ENCODE results near the gene AGAP1. TPM values are rescaled to one million over a fixed set of nuclear protein-coding genes. Genes with fewer than 3 reads are reported as not detected.

Gene AGAP1
- total RNA-seq, 1 donor from 2014 or later, result 46.3 TPM

DNA sequence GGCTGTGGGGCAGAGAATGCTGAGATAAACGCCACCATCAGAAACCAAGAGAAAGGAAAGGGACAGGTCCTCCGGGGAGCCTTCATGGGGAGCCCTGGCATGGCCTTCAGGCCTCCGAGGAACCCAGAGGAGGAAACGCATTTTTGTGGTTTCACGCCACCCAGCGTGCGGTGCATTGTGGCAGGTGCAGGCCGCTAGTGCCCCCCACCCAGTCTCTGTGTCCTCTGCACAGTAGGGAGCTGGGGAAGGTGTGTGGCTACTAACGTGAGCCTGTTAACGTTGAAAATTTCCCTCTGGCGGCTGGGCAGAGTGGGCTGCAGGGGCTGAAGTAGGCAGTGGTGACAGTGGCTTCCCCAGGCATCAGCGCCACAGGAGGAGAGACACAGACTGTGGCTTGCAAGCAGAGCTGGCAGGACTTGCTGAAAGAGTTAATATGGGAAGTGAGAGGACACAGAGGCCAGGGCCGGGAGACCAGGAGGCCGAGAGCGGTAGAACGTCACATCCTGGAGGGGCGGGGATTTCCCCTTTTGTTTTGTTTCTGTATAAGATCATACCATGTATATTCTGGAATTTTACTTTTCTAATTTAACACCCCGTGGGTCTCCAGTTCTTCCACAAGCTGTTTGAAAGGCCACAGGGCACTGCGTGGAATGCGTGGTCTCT, 507.5 kb downstream of the AGAP1 start:
- Mint-ChIP-seq H3K4me1 (ENCODE audit: unreplicated experiment) (no peaks in the 10 kb centered on the region), H3K27me3 (no peaks in the 10 kb centered on the region)

DNA sequence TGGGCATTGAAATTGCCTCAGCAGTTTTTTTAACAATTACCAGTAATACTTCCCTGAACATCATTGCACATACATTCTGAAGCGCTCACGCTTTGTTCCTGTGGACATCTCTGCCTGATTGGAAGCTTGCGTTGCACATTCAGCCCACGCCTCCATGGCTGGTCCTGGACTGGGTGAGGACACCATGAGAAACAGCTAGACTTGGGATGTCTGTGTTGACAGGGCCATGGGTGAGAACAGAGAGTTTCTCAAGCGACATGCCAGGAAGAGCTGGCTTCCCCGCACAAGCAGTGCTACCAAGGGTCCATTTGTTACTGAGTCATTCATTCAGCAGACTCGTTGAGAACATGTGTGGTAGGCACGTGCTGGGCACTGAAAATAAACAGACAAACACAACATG, 508.0 kb downstream of the AGAP1 start:
- Mint-ChIP-seq H3K27me3 (no peaks in the 10 kb centered on the region), H3K4me3 (no peak overlapping the region), H3K4me1 (ENCODE audit: unreplicated experiment) (no peaks in the 10 kb centered on the region), H3K36me3 (peaks cover 13% of the 10 kb centered on the region), H3K9me3 (no peaks in the 10 kb centered on the region), H3K27ac (no peak overlapping the region)
- DNase-seq (ENCODE audit: extremely low spot score, unreplicated experiment), result no peak
- TF ChIP-seq, protein P1, sequence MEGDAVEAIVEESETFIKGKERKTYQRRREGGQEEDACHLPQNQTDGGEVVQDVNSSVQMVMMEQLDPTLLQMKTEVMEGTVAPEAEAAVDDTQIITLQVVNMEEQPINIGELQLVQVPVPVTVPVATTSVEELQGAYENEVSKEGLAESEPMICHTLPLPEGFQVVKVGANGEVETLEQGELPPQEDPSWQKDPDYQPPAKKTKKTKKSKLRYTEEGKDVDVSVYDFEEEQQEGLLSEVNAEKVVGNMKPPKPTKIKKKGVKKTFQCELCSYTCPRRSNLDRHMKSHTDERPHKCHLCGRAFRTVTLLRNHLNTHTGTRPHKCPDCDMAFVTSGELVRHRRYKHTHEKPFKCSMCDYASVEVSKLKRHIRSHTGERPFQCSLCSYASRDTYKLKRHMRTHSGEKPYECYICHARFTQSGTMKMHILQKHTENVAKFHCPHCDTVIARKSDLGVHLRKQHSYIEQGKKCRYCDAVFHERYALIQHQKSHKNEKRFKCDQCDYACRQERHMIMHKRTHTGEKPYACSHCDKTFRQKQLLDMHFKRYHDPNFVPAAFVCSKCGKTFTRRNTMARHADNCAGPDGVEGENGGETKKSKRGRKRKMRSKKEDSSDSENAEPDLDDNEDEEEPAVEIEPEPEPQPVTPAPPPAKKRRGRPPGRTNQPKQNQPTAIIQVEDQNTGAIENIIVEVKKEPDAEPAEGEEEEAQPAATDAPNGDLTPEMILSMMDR (conservative IDR thresholded peaks at IDR 0.05), result no peak

More for the DNA sequence above, 507.5 kb downstream of the AGAP1 start:
- Mint-ChIP-seq H3K4me3 (no peak overlapping the region), H3K9me3 (no peaks in the 10 kb centered on the region), H3K27ac (no peak overlapping the region), H3K36me3 (peaks cover 16% of the 10 kb centered on the region)
- TF ChIP-seq, protein P1 (conservative IDR thresholded peaks at IDR 0.05), result no peak
- DNase-seq (ENCODE audit: extremely low spot score, unreplicated experiment), result no peak

DNA sequence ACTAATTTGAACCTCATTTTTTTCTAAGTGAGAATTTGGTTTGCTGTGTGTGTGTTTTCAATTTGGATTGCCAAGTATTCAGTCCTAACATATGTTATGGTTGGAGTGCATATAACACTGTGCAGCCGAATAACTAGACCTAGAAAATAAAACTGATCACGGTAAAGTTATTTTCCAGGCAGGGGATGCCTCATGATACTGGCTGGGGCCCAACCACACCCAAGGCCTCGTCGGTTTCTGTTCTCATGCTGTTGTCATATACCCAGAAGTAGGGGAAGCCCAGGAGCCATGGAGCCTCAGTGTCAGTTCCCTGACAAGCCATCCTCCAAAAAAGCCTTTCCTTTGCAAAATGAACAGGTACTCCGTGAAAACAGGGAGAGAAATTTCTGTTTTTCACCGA, 514.2 kb downstream of the AGAP1 start:
- H3K36me3 Mint-ChIP-seq, result peaks cover 15% of the 10 kb centered on the region

DNA sequence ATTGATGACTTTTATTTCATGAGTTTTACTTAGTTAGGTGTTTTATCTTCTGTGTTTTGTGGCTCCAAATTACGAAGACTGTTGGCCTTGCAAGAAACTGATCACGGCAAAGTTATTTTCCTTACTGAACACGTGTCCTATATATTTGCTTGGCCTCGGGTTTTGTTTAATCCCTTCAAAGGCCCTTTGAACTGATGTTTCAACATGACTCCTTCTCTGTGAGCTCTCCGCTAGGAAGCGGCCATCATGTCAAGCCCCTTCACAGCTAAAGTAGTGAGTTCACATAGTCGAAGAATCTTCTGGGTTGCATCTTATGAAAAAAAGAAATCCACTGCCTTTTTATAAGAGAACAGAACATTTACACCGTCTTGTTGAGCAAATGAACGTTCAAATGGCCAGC, 515.0 kb downstream of the AGAP1 start:
- Mint-ChIP-seq H3K36me3 (peaks cover 15% of the 10 kb centered on the region), H3K9me3 (no peaks in the 10 kb centered on the region), H3K27ac (no peak overlapping the region), H3K27me3 (no peaks in the 10 kb centered on the region), H3K4me1 (ENCODE audit: unreplicated experiment) (peaks cover 9% of the 10 kb centered on the region), H3K4me3 (no peak overlapping the region)
- TF ChIP-seq, protein P1 (conservative IDR thresholded peaks at IDR 0.05), result no peak
- no peak for DNase-seq (ENCODE audit: extremely low spot score, unreplicated experiment)

More for the DNA sequence above, 514.2 kb downstream of the AGAP1 start:
- Mint-ChIP-seq H3K27ac (no peak overlapping the region), H3K27me3 (no peaks in the 10 kb centered on the region), H3K9me3 (no peaks in the 10 kb centered on the region), H3K4me3 (no peak overlapping the region), H3K4me1 (ENCODE audit: unreplicated experiment) (peaks cover 9% of the 10 kb centered on the region)
- TF ChIP-seq, protein P1 (conservative IDR thresholded peaks at IDR 0.05), result no peak
- no peak for DNase-seq (ENCODE audit: extremely low spot score, unreplicated experiment)

DNA sequence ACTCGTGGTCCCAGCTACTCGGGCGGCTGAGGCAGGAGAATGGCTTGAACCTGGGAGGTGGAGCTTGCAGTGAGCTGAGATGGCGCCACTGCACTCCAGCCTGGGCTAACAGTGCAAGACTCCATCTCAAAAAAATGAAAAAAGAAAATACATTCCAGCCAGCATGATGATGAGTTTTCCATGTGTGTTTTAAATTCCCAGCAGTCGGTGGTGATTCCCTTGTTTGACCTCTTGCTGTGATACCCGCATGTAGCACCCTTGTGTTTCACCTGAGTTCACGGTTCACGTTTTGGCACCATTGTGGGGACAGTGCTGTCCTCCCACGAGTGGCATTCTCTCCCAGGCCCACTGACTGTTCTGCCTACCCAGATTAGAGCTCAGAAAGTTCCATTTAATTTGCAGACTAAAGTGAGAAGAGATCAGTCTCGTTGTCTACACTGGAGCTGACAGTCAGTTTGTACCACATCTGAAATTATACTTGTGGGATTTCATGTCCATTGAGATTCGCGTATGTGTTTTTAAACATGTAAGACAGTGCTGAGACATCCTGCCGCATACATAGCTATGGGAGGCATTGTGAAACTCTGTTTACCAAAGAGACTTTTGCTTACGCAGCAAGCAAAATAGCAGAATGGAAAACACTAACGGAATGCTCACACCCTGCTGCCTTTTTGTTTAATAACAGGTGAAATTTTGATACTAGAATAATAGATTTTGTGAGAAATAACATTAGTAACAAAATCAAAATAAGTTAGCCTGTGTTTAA, 517.3 kb downstream of the AGAP1 start:
- H3K27ac Mint-ChIP-seq, result no peak overlapping the region
- peaks cover 2% of the 10 kb centered on the region for H3K27me3 Mint-ChIP-seq
- H3K4me1 Mint-ChIP-seq (ENCODE audit: unreplicated experiment), result peaks cover 29% of the 10 kb centered on the region
- peaks cover 11% of the 10 kb centered on the region for H3K36me3 Mint-ChIP-seq
- H3K4me3 Mint-ChIP-seq, result no peak overlapping the region
- TF ChIP-seq, protein P1 (conservative IDR thresholded peaks at IDR 0.05), result no peak
- DNase-seq (ENCODE audit: extremely low spot score, unreplicated experiment), result no peak
- H3K9me3 Mint-ChIP-seq, result no peaks in the 10 kb centered on the region

Measured in type B pancreatic cell (in vitro differentiated cells).